Dedifferentiated amniotic fluid mesenchymal stem cell (primary cell): ENCODE data around the gene FAM13B.
"Not testable (repeated sequence)": the region's sequence is repeated elsewhere in the genome, so short reads cannot be mapped to it uniquely, and the experiment has no call there.

Source experiments
- DNase-seq: peaks from one replicate; pipeline ENCODE4 v3.0.0-alpha.2; 2016; ENCODE audit errors: extremely low spot score

FAM13B gene

GRCh38 chr5:137975208-137975607 lies 57.7 kb downstream of the FAM13B start:
- DNase-seq = no peak

- not testable (repeated sequence) for DNase-seq
These were observed 62.5 kb downstream of the FAM13B start for GRCh38 chr5:137970384-137970783.

- DNase-seq = no peak
These were observed 72.1 kb downstream of the FAM13B start for GRCh38 chr5:137960819-137961218.

GRCh38 chr5:137960141-137960540 lies 72.7 kb downstream of the FAM13B start:
- no peak for DNase-seq

- DNase-seq = no peak
These were observed 73.4 kb downstream of the FAM13B start for GRCh38 chr5:137959488-137959887.

GRCh38 chr5:137957948-137958347 lies 74.9 kb downstream of the FAM13B start:
- DNase-seq = no peak

- peak; percentile 88 for DNase-seq
These were observed 78.6 kb downstream of the FAM13B start for GRCh38 chr5:137954131-137954879.

GRCh38 chr5:137945825-137946224 lies 87.1 kb downstream of the FAM13B start:
- DNase-seq = no peak

- not testable (repeated sequence) for DNase-seq
These were observed 88.6 kb downstream of the FAM13B start for GRCh38 chr5:137944280-137944679.

GRCh38 chr5:137939331-137939730 lies 93.5 kb downstream of the FAM13B start:
- DNase-seq = no peak

GRCh38 chr5:137938751-137939143 lies 94.1 kb downstream of the FAM13B start:
- DNase-seq = no peak

- DNase-seq = no peak
These were observed 94.7 kb downstream of the FAM13B start for GRCh38 chr5:137937994-137938750.

- no peak for DNase-seq
These were observed 97.2 kb downstream of the FAM13B start for GRCh38 chr5:137935694-137936093.

- DNase-seq = no peak
These were observed 97.7 kb downstream of the FAM13B start for GRCh38 chr5:137935190-137935589.

- DNase-seq = no peak
These were observed 99.4 kb downstream of the FAM13B start for GRCh38 chr5:137933491-137933911.

- DNase-seq = no peak
These were observed 100.1 kb downstream of the FAM13B start for GRCh38 chr5:137932800-137933199.

- DNase-seq = no peak
These were observed 109.0 kb downstream of the FAM13B start for GRCh38 chr5:137923856-137924255.

GRCh38 chr5:137921931-137922330 lies 110.9 kb downstream of the FAM13B start:
- DNase-seq = no peak

GRCh38 chr5:137916923-137917322 lies 116.0 kb downstream of the FAM13B start:
- no peak for DNase-seq

GRCh38 chr5:137914758-137915157 lies 118.1 kb downstream of the FAM13B start:
- DNase-seq = no peak

- no peak for DNase-seq
These were observed 130.3 kb downstream of the FAM13B start for GRCh38 chr5:137902408-137903133.

GRCh38 chr5:137901011-137901817 lies 131.7 kb downstream of the FAM13B start:
- no peak for DNase-seq
